Bone marrow (tissue), 2 donors: Measurements from ENCODE around the gene LCOR.
"Not testable (repeated sequence)": the region's sequence is repeated elsewhere in the genome, so short reads cannot be mapped to it uniquely, and the experiment has no call there.

ENCODE experiments used
- DNase-seq, 2 donors: peaks; one replicate each; lab custom pipeline; 2025; lab: John Stamatoyannopoulos, UW

Gene LCOR

DNA sequence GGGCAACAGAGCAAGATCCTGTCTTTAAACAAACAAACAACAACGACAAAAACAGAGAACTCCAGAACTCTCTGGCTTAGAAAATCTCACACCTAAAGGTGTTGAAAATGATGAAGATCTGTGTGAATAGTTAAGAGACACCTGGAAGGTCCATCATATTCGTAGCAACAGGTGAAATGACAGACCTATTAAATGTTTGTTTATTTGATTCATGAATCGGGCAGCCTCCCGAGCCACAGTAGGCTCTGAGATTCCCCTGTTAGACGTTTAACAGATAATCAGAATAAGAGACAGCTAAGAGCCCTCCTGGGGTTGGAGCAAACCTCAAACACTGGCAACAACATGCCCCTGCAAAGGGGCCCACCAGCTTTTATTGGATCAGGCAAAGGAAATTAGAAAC lies 103.7 kb downstream of the LCOR start:
- no peak for DNase-seq

DNA sequence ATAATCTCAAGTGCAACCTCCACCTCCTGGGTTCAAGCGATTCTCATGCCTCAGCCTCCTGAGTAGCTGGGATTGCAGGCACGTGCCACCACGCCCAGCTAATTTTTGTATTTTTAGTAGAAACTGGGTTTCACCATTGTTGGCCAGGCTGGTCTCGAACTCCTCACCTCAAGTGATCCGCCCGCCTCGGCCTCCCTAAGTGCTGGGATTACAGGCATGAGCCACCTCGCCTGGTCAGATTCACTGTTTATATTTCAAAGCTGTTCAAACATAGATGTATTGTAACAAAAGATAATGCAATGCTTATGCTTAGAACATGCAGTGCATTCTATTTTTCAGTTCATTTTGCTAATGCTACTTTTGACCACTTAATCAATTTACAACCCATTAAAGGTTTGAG lies 111.1 kb downstream of the LCOR start:
- DNase-seq, result not testable (repeated sequence)

DNA sequence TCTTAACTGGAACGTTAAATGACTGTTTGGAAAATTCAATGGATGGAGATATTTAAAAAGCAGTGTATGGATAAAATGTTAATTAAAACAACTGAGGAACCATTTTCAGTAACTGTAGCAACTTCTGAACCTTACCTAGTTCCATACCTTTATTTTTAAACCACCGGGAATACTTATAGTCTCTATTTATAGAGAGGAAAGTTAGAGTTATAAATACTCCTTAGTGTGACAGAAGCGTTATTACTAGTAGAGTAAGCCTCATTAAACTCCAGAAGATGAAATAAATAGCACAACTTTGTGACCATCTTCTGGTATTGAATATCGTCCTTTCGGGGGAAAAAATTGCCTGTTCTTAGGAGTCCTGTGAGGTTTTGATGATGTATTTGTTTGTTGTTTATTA lies 114.9 kb downstream of the LCOR start:
- no peak for DNase-seq

DNA sequence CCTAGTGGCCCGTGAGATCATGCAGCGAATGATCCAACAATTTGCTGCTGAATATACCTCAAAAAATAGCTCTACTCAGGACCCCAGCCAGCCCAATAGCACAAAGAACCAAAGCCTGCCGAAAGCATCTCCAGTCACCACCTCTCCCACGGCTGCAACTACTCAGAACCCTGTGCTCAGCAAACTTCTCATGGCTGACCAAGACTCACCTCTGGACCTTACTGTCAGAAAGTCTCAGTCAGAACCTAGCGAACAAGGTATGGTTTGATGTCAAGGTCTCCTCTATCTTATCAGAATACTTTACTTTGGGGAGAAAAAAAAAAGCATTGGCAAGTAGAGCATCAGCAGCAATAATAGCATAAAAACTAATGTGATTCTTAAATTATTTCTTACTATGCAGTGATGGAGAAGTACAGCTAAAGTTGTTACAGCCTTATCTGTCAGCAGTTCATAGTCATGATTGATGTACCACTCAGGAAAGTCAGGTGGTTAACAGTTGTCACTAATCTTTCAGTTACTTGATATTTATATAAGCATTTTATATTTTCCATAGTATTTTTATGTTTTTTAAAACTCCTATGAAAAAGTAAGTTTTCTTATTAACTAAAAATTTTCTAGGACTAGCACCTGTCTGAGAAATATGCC lies 117.1 kb downstream of the LCOR start:
- no peak for DNase-seq

DNA sequence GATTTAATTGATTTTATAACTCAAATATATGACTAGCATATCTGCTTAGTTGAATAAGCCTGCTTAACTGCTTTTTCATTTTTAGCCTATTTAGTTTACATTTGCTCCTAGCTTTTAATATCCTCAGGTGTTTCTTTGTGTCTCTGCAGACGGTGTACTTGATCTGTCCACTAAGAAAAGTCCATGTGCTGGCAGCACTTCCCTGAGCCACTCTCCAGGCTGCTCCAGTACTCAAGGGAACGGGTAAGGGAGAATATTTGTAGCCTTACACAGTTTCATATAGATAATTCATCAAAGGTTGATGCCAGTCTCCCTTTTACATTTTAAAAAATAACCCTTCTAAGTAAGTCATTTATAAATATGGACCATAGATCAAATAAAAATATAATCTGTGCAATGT lies 119.9 kb downstream of the LCOR start:
- DNase-seq, result no peak

DNA sequence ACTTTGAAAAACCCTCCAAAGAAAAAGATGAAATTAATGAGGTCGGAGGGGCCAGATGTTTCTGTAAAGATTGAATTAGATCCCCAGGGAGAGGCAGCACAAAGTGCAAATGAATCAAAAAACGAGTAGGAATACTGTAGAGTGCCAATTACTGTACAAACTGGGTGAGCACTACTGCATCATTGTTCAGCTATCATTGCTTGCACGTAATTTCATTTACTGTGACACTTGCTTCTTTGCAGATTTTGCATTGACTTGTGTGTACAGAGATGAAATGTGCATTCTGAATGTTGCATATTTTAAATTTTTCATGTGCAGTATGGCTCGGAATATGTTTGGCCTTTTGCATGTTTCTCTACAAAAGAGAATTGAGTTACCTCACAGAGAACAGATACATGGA lies 123.7 kb downstream of the LCOR start:
- DNase-seq, result no peak

DNA sequence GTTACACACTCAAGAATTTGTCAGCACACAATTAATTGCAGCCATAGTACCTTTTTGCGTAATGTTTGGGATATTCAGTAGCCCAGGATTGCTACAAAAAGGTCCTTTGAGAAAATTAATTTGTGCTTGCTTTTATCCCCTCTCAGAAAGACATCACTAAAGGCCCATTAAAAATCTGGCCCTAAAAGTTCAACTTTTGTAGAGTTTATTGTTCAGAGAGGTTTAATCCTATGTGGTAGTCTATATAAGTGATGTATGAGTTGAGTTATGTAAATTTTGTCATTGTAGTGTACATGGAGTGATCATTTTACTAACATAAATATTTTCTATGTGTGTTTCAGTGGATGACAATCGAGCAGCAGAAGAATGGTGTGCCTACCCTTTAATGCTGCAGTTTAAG lies 126.0 kb downstream of the LCOR start:
- DNase-seq, result no peak

DNA sequence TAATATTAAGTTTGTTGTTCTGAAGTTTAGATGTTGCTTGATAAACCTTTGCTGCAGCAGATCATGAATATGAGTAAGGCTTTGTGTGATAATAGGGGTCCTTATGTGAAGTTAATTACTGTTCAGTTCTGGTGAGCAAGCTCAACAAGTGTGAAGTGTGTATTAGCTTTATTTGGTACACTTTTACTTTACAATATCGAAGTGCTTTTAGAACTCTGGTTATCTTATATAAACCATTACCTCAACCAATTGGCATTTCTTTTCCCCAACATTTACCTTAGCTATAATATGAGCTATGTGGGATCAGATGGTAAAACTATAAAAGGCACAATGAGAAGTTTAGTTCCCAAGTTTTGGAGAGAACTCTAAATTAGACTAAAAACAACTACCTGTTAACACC lies 127.6 kb downstream of the LCOR start:
- no peak for DNase-seq

DNA sequence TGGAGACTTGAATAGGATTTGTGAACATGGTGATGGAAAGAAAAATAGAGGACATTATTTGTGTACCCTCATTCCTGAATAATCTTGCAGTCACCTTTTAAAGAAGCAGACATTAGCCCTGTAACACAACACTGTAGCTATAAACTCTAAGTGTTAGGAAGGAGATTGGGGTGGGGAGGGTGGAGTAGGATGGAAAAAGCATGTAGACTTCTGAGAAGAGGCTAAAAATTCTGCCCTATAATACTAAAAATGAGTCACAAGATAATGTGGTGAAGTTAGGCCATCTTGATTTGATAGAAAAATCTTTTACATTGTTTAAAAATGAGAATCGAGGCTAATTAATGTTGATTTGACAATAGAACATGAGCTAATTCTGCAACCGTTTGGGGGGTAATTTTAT lies 128.8 kb downstream of the LCOR start:
- DNase-seq, result no peak

DNA sequence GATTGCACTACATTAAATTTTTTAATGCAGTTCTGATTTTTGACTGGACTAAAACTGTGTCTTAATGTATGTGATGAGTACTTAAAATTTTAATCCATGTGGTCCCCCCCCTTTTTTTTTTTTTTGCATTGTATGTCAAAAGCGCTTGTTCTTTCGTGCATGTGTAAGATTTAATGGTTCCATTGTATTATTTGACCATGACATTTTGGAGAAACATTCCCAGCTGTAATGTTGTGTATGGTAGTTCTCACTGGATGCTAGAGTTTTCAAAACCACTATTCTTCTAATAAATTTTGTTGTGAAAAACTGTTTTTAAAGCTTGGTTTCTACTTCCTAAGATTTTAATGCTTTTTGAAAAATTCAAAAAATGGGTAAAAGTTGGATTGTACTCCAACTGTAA lies 132.0 kb downstream of the LCOR start:
- no peak for DNase-seq

DNA sequence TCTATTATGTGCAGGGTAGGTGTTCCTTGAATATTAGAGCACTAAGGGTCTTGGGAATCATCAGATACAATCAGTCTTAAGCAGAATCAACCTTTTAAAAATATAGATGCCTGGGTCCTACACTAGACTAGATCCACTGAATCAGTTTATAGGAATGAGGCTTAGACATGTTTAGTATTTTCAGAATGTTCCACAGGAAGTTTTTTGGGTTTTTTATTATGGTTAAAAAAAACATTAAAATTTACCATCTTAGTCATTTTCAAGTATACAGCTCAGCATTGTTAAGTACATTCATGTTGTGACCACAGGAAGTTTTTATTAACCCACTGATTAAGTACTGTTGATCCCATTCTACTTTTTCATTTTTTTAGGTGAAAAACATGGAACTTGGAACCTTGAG lies 135.7 kb downstream of the LCOR start:
- DNase-seq, result no peak

DNA sequence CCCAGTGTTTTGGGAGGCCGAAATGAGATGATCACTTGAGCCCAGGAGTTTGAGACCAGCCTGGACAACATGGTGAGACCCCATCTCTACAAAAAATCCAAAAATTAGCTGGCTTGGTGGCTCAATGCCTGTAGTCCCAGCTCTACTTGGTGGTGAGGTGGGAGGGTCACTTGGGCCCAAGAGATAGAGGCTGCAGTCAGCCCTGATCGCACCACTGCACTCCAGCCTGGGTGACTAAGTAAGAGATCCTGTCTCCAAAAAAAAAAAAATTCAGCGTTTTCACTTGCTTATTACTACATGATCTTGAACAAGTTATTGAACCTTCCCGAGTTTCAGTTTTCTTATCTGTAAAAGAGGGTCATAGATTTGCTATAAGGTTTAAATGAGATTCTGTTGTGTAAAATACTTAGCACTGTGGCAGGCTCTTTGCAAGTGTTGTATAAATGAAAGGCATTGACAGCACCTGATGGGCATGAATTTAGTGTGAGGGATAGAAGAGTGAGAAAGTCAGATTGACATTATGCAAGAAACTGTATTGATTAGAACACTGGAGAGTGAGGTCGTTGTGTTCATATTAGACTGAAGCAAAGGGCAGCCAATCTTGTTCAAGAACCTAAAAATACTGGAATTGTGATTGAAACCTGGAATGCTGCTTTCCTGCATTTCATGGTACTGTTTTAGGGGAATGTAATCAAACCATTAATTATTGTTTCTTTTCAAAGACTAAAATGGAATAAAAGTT lies 136.8 kb downstream of the LCOR start:
- no peak for DNase-seq

DNA sequence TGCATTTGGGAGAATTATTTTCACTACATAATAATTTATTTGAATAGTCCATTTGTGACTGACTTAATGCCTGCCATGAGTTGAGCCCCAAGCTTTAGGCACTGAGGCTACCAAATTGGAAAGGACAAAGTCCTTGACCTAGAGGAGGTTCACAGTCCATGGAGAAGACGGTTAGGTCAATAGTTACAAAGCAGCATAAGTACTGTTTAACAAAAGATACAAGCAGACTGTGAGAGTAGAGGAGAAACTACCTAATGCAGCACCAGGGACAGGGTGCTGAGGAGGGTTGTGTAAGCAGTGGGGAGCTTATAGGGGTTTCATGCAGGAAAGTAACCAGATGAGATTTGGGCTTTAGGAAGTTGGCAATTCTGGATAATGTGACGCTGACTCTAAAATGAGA lies 139.2 kb downstream of the LCOR start:
- no peak for DNase-seq

DNA sequence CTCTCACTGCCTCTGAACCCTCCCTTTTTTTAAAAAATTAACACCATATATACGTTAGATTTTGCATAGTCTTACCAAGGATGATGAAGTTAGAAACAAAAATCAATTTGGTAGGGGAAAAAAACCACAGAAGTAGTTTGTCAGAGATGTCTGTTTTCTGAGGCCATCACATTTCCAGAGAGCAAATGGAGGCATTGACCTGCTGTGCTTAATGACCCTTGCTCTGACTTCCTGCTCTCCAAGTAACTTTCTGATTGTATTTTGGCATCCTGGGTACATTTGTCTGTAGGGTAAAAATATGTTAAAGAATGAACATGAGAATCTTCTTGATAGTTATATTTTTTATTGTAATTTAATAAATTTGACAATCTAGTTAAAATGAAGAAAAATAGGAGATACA lies 140.2 kb downstream of the LCOR start:
- no peak for DNase-seq

DNA sequence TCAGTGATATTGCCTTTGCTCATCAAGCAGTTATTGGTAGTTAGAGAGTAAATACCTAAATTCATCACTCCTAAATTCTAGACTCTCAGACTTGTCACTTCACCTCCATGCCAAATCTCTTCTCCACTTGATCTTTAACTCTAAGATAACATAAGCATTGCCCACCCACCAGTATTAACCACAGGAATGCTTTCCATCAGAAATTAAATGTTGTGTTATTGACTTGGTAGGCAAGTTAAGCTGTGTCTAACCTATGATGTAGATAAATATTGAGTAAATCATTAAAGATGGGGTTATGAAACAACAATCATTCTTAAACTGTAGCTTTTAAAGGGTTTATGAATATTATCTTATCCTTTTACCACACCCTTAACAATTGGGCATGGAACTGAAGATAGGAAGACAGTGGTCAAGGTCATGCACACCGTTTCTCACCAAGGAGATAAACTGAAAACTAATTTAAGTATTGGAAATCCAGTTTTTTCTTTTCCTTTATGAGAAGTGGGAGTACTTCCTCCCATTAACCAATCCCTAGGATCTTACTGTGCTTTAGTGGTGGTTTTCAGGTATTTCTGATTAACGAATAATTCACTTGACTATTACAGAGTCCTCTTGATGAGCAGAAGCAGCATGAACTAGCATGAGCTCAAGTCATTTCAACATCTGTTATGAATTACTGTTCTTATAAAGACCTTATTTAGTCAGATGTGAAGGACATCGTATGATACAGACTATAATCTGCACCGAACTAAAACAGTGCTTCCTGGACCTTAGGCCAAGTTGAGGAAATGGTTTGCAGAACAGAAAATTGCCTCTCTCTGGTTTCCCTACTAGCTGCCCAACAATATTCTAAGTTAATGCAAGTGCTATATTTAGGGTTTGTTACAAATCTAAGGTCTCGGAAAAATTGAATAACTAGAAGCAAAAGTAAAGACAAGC lies 142.0 kb downstream of the LCOR start:
- DNase-seq, result no peak

DNA sequence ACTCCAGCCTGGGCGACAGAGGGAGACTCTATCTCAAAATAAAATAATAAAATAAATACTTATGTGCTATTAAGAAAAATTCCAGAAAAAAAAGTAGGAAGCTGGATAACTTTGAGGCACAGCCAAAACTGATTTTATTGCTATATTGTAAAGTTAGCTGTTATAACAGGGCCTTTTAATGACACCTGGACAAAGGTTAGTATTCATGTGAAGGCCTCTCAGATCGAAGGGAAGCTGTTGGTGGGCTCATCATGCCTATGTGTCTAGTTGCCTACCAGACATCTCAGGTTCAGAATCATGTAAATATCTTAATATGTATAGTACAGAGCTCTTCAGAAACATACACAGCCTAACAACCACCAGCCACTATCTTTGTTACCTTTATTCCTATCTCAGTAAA lies 143.0 kb downstream of the LCOR start:
- no peak for DNase-seq

DNA sequence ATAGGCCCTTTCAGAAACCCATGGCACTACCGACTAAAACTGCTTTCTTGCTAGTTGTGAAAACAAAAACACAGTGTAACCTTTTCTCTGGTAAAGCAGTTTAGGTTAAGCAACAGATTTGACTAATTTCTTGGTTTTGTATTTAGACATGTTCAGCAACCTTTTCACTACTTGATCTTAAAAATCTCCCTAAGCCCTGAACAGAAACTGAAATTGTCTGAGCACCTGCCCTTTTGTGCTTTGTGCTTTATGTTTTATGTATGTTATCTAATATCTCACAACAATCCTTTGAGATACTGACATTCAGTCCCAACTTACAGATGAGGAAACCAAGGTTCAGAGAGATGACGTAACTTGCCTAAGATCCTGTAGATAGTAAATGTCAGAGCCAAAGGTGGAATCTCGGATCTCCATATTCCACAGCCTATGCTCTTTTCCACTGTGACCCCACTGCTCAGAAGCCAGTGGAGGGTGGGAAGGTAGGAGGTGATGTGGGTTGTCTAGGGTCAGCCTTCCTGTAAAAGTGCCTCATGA lies 146.6 kb downstream of the LCOR start:
- DNase-seq, result no peak

DNA sequence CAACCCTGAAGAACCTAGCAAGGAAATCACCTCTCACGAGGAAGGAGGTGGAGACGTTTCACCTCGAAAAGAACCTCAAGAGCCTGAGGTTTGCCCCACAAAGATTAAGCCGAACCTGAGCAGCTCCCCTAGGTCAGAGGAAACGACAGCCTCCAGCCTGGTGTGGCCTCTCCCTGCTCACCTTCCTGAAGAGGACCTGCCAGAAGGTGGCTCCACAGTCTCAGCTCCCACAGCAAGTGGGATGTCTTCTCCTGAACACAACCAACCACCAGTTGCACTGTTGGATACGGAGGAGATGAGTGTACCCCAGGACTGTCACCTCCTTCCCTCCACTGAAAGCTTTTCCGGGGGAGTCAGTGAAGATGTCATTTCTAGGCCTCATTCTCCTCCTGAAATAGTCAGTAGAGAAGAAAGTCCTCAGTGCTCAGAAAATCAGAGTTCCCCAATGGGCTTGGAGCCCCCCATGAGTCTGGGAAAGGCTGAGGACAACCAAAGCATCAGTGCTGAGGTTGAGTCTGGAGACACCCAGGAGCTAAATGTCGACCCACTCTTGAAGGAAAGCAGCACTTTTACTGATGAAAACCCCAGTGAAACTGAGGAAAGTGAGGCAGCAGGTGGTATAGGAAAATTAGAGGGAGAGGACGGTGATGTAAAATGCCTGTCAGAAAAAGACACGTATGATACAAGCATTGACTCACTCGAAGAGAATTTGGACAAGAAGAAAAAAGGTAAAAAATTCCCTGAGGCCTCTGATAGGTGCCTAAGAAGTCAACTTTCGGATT lies 150.2 kb downstream of the LCOR start:
- no peak for DNase-seq

DNA sequence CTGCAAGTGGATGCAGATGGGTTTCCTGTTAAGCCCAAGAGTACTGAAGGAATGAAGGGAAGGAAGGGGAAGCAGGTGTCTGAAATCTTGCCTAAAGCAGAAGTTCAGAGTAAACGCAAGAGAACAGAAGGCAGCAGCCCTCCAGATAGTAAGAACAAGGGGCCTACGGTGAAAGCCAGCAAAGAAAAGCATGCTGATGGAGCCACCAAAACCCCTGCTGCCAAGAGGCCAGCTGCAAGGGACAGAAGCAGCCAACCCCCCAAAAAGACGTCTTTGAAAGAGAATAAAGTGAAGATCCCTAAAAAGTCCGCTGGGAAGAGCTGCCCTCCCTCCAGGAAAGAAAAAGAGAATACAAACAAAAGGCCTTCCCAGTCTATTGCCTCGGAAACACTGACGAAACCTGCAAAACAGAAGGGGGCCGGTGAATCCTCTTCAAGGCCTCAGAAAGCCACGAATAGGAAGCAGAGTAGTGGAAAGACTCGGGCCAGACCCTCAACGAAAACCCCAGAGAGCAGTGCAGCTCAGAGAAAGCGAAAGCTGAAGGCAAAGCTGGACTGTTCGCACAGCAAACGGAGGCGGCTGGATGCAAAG lies 152.5 kb downstream of the LCOR start:
- peak in 1 of 2 donors; percentile 99 for DNase-seq

DNA sequence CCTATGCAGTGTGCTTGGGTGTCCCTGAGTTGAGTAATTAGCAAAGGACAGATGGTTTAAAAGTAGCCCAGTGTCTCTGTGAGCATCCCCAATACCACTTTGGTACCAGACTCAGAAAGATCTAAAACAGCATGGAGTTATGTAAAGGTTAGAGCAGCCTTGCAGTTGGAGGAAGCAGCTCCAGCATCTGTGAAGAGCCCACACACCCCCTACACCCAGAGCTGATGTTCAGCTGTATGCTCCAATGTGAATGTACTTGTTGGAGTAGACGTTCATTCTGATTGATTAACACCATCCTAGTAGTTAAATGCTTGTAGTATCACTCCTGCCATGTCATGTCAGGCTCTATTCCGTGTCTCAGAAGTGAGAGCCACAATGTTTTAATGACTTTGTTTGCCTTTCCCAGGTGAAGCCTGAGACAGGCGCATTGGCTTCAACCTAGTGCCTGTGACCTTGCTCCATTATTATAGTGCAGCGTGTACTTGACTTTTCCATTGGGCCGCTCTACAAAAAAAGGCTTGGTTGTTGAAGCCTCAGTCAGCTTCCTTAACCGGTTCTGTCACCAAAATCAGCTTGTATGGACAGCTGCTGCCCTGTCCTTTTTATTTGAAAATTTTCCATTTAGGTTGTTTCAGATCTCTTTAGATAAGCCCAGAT lies 154.2 kb downstream of the LCOR start:
- no peak for DNase-seq
